Natural killer cell (primary cell): ENCODE data around the gene GRID1. TPM values are rescaled to one million over a fixed set of nuclear protein-coding genes. Genes with fewer than 3 reads are reported as not detected.
"Not testable (repeated sequence)": the region's sequence is repeated elsewhere in the genome, so short reads cannot be mapped to it uniquely, and the experiment has no call there.

Experiments used
- ATAC-seq, 3 donors: fragments of 150-1000 bp in 2 of 3; fragments of 200-7000 bp in 1 of 3; cut with Tn5 transposase; 1 replicate in 1 of 3; 2 replicates in 2 of 3; pipeline ENCODE4 v1.10.0; 2021; ENCODE audit warnings: mild to moderate bottlenecking in 2 of 3, moderate library complexity in 2 of 3
- DNase-seq, 2 donors: peaks; one replicate each; pipeline versions ENCODE4 v3.0.0 to v3.0.0-alpha.2; 2013 to 2021; ENCODE audit warnings: mixed read lengths in 1 of 2
- H3K27ac ChIP-seq: one replicate; pipeline ENCODE4 v1.5.1; 2013; ENCODE audit warnings: mild to moderate bottlenecking, low read length
- H3K27me3 ChIP-seq: one replicate; pipeline ENCODE4 v1.6.1; 2013; ENCODE audit warnings: low read length; ENCODE audit not compliant: control insufficient read depth, insufficient read depth
- H3K36me3 ChIP-seq: one replicate; pipeline ENCODE4 v1.6.1; 2013; ENCODE audit warnings: low read length; ENCODE audit not compliant: control insufficient read depth, insufficient read depth
- H3K4me1 ChIP-seq: one replicate; pipeline ENCODE4 v1.6.1; 2013; ENCODE audit warnings: low read length; ENCODE audit not compliant: control insufficient read depth, insufficient read depth
- H3K4me3 ChIP-seq: one replicate; pipeline ENCODE4 v1.5.1; 2013; ENCODE audit warnings: low read length
- H3K9me3 ChIP-seq: one replicate; pipeline ENCODE4 v1.6.1; 2013; ENCODE audit warnings: low read length; ENCODE audit not compliant: control insufficient read depth, insufficient read depth
- H3K27ac Mint-ChIP-seq, 2 donors: one replicate each; pipeline ENCODE4 v1.8.0; 2022; ENCODE audit warnings: mild to moderate bottlenecking in 2 of 2, mixed read lengths in 2 of 2, moderate library complexity in 1 of 2
- H3K27me3 Mint-ChIP-seq, 2 donors: one replicate each; pipeline ENCODE4 v1.8.0; 2022; ENCODE audit warnings: low read depth in 2 of 2, mixed read lengths in 2 of 2
- H3K36me3 Mint-ChIP-seq: one replicate; pipeline ENCODE4 v1.8.0; 2022; ENCODE audit warnings: mixed read lengths
- H3K4me1 Mint-ChIP-seq, 2 donors: one replicate each; pipeline ENCODE4 v1.8.0; 2022; ENCODE audit warnings: mixed read lengths in 2 of 2
- H3K4me3 Mint-ChIP-seq: one replicate; pipeline ENCODE4 v1.8.0; 2022; ENCODE audit warnings: mild to moderate bottlenecking, moderate library complexity, mixed read lengths
- H3K9me3 Mint-ChIP-seq, 2 donors: one replicate each; pipeline ENCODE4 v1.8.0; 2022; ENCODE audit warnings: mixed read lengths in 2 of 2
- WGBS: methylation state at CpG from one replicate; pipeline ENCODE4 v1.1.7; 2013; ENCODE audit warnings: missing lambda C conversion rate; ENCODE audit not compliant: insufficient coverage; 5-methylcytosine and 5-hydroxymethylcytosine counted together
- intact Hi-C: fragments of 100-400 bp; cut with micrococcal nuclease; formaldehyde crosslinking; loops from one replicate; pipeline ENCODE4 v1.14.2; 2022
- total RNA-seq, 4 donors: library from RNA; stranded (reverse); fragments of 120-200 nt in 1 of 4; gene quantifications; one replicate each; pipeline versions ENCODE4 v1.2.3 to v1.2.4, GENCODE V29; 2013 to 2022
- TF ChIP-seq, protein P1 (sequence below): fragments of 200-600 bp; IDR thresholded peaks from one replicate; pipeline ENCODE4 v1.8.0; 2022; ENCODE audit warnings: antibody characterized with exemption

Gene GRID1
- total RNA-seq, 3 donors from 2014 or later (not counting 1 experiment from before 2014, with no cell fraction given), result not detected

GRCh38 chr10:86077871-86078638 lies 288.5 kb downstream of the GRID1 start:
- DNase-seq (no peak), ATAC-seq (no peak)
- H3K27me3 ChIP-seq, result no peaks in the 10 kb centered on the region
- H3K9me3 ChIP-seq, result no peaks in the 10 kb centered on the region
- Mint-ChIP-seq H3K27ac (no peak overlapping the region), H3K27me3 (no peaks in the 10 kb centered on the region), H3K4me3 (no peak overlapping the region), H3K4me1 (no peaks in the 10 kb centered on the region), H3K9me3 (no peaks in the 10 kb centered on the region), H3K36me3 (no peaks in the 10 kb centered on the region)
- H3K4me1 ChIP-seq, result no peaks in the 10 kb centered on the region
- TF ChIP-seq, protein P1, sequence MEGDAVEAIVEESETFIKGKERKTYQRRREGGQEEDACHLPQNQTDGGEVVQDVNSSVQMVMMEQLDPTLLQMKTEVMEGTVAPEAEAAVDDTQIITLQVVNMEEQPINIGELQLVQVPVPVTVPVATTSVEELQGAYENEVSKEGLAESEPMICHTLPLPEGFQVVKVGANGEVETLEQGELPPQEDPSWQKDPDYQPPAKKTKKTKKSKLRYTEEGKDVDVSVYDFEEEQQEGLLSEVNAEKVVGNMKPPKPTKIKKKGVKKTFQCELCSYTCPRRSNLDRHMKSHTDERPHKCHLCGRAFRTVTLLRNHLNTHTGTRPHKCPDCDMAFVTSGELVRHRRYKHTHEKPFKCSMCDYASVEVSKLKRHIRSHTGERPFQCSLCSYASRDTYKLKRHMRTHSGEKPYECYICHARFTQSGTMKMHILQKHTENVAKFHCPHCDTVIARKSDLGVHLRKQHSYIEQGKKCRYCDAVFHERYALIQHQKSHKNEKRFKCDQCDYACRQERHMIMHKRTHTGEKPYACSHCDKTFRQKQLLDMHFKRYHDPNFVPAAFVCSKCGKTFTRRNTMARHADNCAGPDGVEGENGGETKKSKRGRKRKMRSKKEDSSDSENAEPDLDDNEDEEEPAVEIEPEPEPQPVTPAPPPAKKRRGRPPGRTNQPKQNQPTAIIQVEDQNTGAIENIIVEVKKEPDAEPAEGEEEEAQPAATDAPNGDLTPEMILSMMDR, result no peak
- no peaks in the 10 kb centered on the region for H3K36me3 ChIP-seq
- no peak overlapping the region for H3K4me3 ChIP-seq
- no peak overlapping the region for H3K27ac ChIP-seq
- WGBS, result 89% methylated on average over 9 of the region's 9 CpGs
- intact Hi-C loops, result no loop called here

- intact Hi-C loops, result no loop called here
- H3K27ac ChIP-seq, result no peak overlapping the region
- DNase-seq (no peak), ATAC-seq (no peak)
- Mint-ChIP-seq H3K36me3 (no peaks in the 10 kb centered on the region), H3K27ac (no peak overlapping the region), H3K27me3 (no peaks in the 10 kb centered on the region), H3K4me3 (no peak overlapping the region), H3K9me3 (no peaks in the 10 kb centered on the region), H3K4me1 (no peaks in the 10 kb centered on the region)
- H3K4me3 ChIP-seq, result no peak overlapping the region
- TF ChIP-seq, protein P1, result no peak
- H3K4me1 ChIP-seq, result no peaks in the 10 kb centered on the region
- H3K9me3 ChIP-seq, result no peaks in the 10 kb centered on the region
- H3K36me3 ChIP-seq, result no peaks in the 10 kb centered on the region
- WGBS, result 80% methylated on average over 6 of the region's 6 CpGs
- H3K27me3 ChIP-seq, result no peaks in the 10 kb centered on the region
These were observed 289.3 kb downstream of the GRID1 start for GRCh38 chr10:86077271-86077670.

GRCh38 chr10:86076497-86076896 lies 290.1 kb downstream of the GRID1 start:
- not testable (repeated sequence) for H3K4me1 ChIP-seq
- 94% methylated on average over 4 of the region's 4 CpGs for WGBS

DNA sequence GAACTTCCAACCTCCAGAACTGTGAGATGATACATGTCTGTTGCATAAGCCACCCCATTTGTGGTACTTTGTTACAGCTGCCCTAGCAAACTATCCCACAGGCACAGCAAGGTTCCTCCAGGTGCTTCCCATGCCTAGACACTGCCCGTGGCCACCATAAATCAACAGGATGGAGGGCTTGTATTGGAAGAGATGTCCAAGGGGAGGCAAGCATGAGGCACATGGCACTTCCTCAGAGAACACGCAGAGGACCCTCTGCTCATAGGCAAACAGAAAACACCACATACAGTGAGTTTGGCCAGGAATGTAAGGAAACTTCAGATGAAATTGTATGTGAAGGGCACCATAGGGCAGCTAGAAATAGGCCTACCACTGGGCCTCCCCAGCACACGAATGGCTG lies 291.1 kb downstream of the GRID1 start:
- no peak for DNase-seq
- Histone ChIP-seq H3K9me3 (no peaks in the 10 kb centered on the region), H3K4me3 (no peak overlapping the region), H3K36me3 (no peaks in the 10 kb centered on the region), H3K27ac (no peak overlapping the region), H3K4me1 (no peaks in the 10 kb centered on the region), H3K27me3 (no peaks in the 10 kb centered on the region)
- TF ChIP-seq, protein P1, result no peak
- H3K27ac Mint-ChIP-seq, result no peak overlapping the region
- ATAC-seq, result no peak
- H3K4me1 Mint-ChIP-seq, result no peaks in the 10 kb centered on the region
- no peaks in the 10 kb centered on the region for H3K9me3 Mint-ChIP-seq
- intact Hi-C loops, result no loop called here
- H3K36me3 Mint-ChIP-seq, result no peaks in the 10 kb centered on the region
- H3K27me3 Mint-ChIP-seq, result no peaks in the 10 kb centered on the region
- H3K4me3 Mint-ChIP-seq, result no peak overlapping the region
- WGBS, result 87% methylated on average over 2 of the region's 3 CpGs

More at GRCh38 chr10:86076497-86076896, 290.1 kb downstream of the GRID1 start:
- DNase-seq, H3K27ac Mint-ChIP-seq, H3K27ac ChIP-seq, H3K36me3 Mint-ChIP-seq, H3K4me3 ChIP-seq, intact Hi-C loops, H3K4me1 Mint-ChIP-seq, H3K36me3 ChIP-seq, H3K9me3 Mint-ChIP-seq, ATAC-seq, H3K4me3 Mint-ChIP-seq, H3K27me3 ChIP-seq, H3K9me3 ChIP-seq, H3K27me3 Mint-ChIP-seq: not testable (repeated sequence)
